Retinal pigment epithelial cell (primary cell): ENCODE results near the gene SEM1.
"Not testable (repeated sequence)": the region's sequence is repeated elsewhere in the genome, so short reads cannot be mapped to it uniquely, and the experiment has no call there.

Source experiments
- DNase-seq: peaks from one replicate; pipeline ENCODE4 v3.0.0-alpha.2; 2010; ENCODE audit warnings: low read depth
- H3K4me3 ChIP-seq: 2 replicates; pipeline ENCODE4 v1.5.1; 2011; ENCODE audit warnings: mild to moderate bottlenecking, low read length, control low read depth, moderate library complexity
- TF ChIP-seq, protein P1 (sequence below): conservative IDR thresholded peaks from 2 replicates; pipeline ENCODE4 v1.5.1; 2011; ENCODE audit warnings: low read depth, low read length, control low read depth, inconsistent platforms

The SEM1 gene

DNA sequence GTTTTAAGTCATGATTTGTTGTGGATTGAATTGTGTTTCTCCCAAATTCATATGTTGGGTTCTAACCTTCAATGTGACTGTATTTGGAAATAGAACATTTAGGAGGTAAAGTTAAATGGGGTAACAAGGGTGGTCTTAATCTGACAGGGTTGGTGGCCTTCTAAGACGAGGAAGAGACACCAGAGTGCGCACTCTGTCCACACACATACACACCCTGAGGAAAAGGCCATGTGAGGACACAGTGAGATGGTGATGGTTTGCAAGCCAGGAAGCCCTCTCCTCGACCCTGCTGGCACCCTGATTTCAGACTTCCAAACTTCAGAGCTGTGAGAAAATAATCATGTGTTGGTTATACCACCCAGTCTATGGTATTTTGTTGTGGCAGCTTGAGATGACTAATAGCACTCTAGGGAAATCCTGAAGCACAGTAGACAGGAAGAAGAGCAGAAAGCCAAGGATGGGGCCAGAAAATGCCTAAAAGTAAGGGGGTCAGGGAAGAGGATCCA lies 28.0 kb upstream of the SEM1 start:
- no peak overlapping the region for H3K4me3 ChIP-seq
- DNase-seq, result no peak
- TF ChIP-seq, protein P1, sequence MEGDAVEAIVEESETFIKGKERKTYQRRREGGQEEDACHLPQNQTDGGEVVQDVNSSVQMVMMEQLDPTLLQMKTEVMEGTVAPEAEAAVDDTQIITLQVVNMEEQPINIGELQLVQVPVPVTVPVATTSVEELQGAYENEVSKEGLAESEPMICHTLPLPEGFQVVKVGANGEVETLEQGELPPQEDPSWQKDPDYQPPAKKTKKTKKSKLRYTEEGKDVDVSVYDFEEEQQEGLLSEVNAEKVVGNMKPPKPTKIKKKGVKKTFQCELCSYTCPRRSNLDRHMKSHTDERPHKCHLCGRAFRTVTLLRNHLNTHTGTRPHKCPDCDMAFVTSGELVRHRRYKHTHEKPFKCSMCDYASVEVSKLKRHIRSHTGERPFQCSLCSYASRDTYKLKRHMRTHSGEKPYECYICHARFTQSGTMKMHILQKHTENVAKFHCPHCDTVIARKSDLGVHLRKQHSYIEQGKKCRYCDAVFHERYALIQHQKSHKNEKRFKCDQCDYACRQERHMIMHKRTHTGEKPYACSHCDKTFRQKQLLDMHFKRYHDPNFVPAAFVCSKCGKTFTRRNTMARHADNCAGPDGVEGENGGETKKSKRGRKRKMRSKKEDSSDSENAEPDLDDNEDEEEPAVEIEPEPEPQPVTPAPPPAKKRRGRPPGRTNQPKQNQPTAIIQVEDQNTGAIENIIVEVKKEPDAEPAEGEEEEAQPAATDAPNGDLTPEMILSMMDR, result no peak

DNA sequence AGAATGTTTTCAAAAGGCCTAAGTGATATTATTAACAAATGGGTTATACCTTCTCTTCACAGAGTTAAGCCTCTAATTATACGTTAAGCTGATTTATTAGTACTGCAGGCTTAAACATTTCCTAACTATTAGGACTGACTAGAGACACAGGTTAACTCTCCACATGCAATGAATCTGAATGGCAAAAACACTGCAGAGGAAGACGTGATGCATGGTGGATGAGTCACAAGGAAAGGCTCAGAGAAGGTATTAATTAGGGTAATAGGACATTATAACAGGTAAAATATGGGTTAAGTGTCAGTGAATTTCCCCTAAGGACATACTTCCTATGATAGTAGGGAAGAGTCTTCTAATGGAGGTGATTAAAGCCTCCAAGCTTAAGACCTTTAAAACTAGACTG lies 24.7 kb upstream of the SEM1 start:
- TF ChIP-seq, protein P1, result no peak
- no peak for DNase-seq
- H3K4me3 ChIP-seq, result no peak overlapping the region

DNA sequence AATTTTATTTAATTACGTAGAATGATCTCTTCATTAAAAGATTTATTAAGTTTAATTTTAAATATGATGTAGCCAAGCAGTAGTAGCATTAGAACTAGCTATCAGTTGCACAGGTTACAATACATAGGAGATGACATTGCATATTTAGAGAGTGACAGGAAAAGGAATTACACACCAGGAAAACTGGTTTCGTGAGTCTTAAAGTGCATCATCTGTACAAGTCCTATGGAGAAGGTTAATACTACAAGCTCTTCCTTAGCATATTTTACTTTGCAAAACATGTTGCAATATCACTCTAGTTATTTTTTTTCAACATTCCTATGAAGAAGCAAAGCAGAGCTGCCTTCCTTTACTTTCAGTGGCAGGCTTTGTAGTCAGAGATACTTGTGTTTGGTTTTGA lies 20.2 kb upstream of the SEM1 start:
- H3K4me3 ChIP-seq, result no peak overlapping the region
- TF ChIP-seq, protein P1, result no peak
- no peak for DNase-seq

DNA sequence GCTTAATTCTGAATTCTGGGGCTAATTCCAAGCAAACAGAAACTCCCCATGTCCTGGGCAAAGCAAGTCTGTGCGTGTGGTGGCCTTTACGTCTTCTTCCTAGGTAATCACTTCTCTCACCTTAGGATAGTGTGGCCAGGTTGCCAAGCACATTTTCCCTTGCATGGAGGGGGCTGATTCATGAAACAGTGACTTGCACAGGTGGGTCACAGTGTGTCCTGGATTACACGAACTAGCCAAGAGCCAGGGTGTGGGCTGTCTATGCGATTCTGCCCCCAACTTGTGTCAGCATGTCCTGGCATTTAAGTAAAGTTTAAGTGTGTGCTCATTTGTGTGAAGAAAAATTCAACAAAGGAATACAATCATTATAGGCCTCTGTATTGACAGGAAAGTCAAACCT lies 18.5 kb upstream of the SEM1 start:
- no peak overlapping the region for H3K4me3 ChIP-seq
- DNase-seq, result no peak
- TF ChIP-seq, protein P1, result no peak

DNA sequence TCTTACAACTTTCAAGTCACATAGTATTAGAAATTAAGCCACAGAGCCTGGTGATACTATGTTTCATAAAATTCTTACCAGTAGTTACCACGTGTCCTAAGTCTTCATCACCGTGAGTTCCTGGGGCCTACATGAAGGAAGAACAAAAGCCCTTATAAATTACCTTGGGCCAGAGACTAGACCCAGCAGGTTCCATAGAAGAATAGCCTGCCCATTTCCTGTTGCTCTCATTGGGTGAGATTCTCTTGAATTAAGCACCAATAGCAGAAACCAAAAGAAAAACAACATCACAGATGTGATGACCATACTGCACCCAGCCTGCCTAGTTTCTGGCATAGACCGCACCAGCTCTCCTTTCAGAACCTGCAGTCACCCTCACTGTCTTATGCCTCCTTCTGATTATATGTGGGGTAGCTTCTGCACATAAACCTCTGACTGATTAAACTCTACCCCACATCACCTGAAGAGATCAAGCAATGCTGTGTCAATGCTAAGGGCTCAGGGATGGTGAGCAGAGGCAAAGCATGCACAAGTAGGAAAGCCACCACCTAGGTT lies 18.0 kb upstream of the SEM1 start:
- no peak overlapping the region for H3K4me3 ChIP-seq
- TF ChIP-seq, protein P1, result no peak
- no peak for DNase-seq

DNA sequence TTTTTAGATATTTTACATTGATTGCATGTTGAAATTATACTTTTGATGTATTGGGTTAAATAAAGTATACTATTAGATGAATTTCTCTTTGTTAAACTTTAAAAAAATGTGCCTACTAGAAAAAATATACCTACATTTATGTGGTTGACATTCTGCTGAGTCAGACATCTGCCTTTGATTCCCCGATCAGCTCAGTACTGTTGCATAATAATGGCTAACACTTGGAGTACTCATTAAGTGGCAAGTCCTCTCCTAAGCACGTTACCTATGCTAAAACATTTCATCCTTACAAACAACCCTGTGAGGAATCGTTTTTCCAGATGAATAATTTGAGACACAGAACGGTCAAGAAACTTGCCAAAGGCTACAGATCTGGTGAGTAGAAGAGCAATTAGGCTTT lies 14.0 kb upstream of the SEM1 start:
- H3K4me3 ChIP-seq, result no peak overlapping the region
- TF ChIP-seq, protein P1, result no peak
- no peak for DNase-seq

DNA sequence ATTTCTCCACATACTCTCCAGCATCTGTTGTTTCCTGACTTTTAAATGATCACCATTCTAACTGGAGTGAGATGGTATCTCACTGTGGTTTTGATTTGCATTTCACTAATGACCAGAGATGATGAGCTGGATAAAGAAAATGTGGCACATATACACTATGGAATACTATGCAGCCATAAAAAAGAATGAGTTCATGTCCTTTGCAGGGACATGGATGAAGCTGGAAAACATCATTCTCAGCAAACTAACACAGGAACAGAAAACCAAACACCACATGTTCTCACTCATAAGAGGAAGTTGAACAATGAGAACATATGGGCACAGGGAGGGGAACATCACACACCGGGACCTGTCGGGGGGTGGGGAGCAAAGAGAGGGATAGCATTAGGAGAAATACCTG lies 13.3 kb upstream of the SEM1 start:
- DNase-seq, H3K4me3 ChIP-seq: not testable (repeated sequence)

DNA sequence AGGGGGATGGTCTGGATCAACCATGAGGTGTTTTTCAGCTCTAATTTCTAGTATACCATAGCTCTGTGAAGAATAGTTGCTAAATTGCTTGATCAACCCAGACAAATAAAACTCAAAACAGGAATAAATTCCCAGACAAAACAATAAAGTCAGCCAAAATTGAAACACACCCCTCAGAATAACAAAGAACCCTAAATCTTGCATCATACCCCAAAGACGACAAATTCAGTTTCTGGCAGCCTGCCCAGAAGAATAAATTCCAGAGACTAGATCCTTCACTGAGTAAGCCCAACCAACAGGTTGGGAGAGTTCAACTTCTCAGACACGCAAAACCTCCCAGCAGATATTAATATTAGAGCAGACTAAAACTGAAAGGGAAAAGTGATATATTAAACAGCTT lies 11.2 kb upstream of the SEM1 start:
- no peak overlapping the region for H3K4me3 ChIP-seq
- no peak for DNase-seq
- TF ChIP-seq, protein P1, result no peak
